ENCODE results near the gene SPTBN4. TPM values are rescaled to one million over a fixed set of nuclear protein-coding genes. Genes with fewer than 3 reads are reported as not detected.
"Not testable (repeated sequence)": the region's sequence is repeated elsewhere in the genome, so short reads cannot be mapped to it uniquely, and the experiment has no call there.

Gene SPTBN4
- total RNA-seq, 1 donor from 2014 or later: 3.4 TPM

DNA sequence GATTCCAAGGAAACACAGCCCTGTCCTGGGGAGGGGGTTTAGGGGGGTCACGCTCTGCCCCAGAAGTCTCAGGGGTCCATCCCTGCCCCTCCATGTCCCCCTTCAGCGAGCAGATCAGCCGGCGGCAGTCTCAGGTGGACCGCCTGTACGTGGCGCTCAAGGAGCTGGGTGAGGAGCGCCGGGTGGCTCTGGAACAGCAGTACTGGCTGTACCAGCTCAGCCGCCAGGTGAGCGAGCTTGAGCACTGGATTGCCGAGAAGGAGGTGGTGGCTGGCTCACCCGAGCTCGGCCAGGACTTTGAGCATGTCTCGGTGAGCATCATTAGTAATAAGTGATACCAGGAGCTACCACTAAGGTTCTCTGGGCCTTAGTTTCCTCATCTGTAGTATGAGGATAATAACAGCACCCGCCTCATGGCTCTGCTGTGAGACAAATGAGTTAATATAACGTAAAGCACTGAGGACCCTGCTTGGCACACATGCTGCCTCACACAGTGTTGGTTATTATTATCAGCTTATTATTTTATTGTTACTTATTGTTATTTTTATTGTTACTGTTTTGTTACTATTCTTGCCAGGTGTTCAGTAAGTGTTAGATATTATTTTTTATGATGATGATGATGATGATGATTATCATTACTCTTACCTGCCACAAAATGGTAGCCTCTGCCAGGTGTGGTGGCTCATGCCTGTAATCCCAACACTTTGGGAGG, 89.3 kb downstream of the SPTBN4 start:
- TF ChIP-seq, protein P1, sequence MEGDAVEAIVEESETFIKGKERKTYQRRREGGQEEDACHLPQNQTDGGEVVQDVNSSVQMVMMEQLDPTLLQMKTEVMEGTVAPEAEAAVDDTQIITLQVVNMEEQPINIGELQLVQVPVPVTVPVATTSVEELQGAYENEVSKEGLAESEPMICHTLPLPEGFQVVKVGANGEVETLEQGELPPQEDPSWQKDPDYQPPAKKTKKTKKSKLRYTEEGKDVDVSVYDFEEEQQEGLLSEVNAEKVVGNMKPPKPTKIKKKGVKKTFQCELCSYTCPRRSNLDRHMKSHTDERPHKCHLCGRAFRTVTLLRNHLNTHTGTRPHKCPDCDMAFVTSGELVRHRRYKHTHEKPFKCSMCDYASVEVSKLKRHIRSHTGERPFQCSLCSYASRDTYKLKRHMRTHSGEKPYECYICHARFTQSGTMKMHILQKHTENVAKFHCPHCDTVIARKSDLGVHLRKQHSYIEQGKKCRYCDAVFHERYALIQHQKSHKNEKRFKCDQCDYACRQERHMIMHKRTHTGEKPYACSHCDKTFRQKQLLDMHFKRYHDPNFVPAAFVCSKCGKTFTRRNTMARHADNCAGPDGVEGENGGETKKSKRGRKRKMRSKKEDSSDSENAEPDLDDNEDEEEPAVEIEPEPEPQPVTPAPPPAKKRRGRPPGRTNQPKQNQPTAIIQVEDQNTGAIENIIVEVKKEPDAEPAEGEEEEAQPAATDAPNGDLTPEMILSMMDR (IDR thresholded peaks at IDR 0.05; ENCODE audit: unreplicated experiment): no peak
- Mint-ChIP-seq H3K4me1 (peaks cover 2% of the 10 kb centered on the region), H3K36me3 (no peaks in the 10 kb centered on the region), H3K9me3 (no peaks in the 10 kb centered on the region), H3K4me3 (no peak overlapping the region), H3K27ac (no peak overlapping the region), H3K27me3 (ENCODE audit: low read depth) (peaks cover 87% of the 10 kb centered on the region)
- no peak for DNase-seq (ENCODE audit: low spot score in 2 of 2, unreplicated experiment in 2 of 2)

DNA sequence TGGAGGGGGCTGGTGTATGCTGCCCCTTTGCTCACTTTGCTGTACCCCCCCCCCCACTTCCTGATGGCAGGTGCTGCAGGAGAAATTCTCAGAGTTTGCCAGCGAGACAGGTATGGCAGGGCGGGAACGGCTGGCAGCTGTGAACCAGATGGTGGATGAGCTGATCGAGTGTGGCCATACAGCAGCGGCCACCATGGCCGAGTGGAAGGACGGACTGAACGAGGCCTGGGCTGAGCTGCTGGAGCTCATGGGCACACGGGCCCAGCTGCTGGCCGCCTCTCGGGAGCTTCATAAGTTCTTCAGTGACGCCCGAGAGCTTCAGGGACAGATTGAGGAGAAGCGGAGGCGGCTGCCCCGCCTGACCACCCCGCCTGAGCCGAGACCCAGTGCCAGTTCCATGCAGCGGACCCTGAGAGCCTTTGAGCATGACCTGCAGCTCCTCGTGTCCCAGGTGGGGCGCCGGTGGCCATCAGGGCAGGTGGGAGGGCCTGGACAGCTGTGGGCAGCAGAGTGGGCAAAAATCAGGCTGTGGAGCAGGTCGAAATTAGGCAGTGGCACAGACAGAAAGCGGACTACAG, 90.2 kb downstream of the SPTBN4 start:
- no peaks in the 10 kb centered on the region for H3K9me3 Mint-ChIP-seq
- H3K4me1 Mint-ChIP-seq: peaks cover 2% of the 10 kb centered on the region
- no peak overlapping the region for H3K27ac Mint-ChIP-seq
- DNase-seq (ENCODE audit: low spot score in 2 of 2, unreplicated experiment in 2 of 2): no peak
- H3K4me3 Mint-ChIP-seq: no peak overlapping the region
- peaks cover 90% of the 10 kb centered on the region for H3K27me3 Mint-ChIP-seq (ENCODE audit: low read depth)
- no peaks in the 10 kb centered on the region for H3K36me3 Mint-ChIP-seq
- TF ChIP-seq, protein P1 (IDR thresholded peaks at IDR 0.05; ENCODE audit: unreplicated experiment): no peak

DNA sequence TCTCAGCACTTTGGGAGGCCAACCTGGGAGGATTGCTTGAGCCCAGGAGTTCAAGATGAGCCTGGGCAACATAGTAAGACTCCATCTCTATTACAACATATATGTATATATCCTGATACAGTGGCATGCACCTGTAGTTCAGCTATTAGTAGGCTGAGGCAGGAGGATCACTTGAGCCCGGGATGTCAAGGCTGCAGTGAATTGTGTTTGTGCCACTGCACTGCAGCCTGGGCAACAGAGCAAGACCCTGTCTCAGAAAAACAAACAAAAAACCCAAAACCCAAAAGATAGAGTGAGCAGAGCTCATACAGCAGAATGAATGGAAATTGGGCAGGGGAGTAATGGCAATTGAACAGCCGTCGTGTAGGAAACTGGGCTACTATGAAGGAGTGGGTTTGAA, 92.6 kb downstream of the SPTBN4 start:
- Mint-ChIP-seq H3K9me3 (no peaks in the 10 kb centered on the region), H3K27me3 (ENCODE audit: low read depth) (peaks cover 85% of the 10 kb centered on the region), H3K4me1 (no peaks in the 10 kb centered on the region), H3K4me3 (no peak overlapping the region), H3K36me3 (no peaks in the 10 kb centered on the region), H3K27ac (no peak overlapping the region)
- TF ChIP-seq, protein P1 (IDR thresholded peaks at IDR 0.05; ENCODE audit: unreplicated experiment): no peak
- DNase-seq (ENCODE audit: low spot score in 2 of 2, unreplicated experiment in 2 of 2): no peak

DNA sequence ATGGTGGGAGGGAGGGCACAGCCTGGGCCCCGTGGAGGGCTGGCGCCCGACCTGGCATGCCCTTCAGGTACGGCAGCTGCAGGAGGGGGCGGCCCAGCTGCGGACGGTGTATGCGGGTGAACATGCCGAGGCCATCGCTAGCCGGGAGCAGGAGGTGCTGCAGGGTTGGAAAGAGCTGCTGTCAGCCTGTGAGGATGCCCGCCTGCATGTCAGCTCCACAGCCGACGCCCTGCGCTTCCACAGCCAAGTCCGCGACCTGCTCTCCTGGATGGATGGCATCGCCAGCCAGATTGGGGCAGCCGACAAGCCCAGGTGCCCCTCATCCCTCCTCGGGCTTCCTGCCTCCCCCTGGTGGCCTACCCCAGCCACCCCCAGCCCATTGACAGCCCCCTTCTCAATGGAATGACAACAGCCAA, 93.3 kb downstream of the SPTBN4 start:
- peaks cover 85% of the 10 kb centered on the region for H3K27me3 Mint-ChIP-seq (ENCODE audit: low read depth)
- H3K36me3 Mint-ChIP-seq: no peaks in the 10 kb centered on the region
- H3K4me1 Mint-ChIP-seq: no peaks in the 10 kb centered on the region
- no peak for DNase-seq (ENCODE audit: low spot score in 2 of 2, unreplicated experiment in 2 of 2)
- H3K9me3 Mint-ChIP-seq: no peaks in the 10 kb centered on the region
- no peak overlapping the region for H3K27ac Mint-ChIP-seq
- H3K4me3 Mint-ChIP-seq: no peak overlapping the region
- TF ChIP-seq, protein P1 (IDR thresholded peaks at IDR 0.05; ENCODE audit: unreplicated experiment): no peak

DNA sequence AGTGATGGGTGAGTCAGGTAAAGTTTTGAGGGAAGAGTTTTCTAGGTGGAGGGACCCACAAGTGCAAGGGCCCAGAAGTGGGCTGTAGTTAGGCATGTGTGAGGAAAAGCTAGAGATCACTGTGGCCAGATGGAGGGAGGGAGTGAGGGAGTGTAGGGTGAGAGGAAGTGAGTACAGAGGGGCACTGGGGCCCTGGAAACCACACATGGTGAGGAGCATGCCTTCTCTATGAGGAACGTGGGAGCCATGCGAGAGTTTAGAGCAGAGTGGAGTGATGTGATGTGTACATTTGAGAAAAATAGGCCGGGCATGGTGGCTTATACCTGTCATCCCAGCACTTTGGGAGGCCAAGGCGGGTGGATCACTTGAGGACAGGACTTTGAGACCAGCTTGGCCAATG, 95.1 kb downstream of the SPTBN4 start:
- no peaks in the 10 kb centered on the region for H3K4me1 Mint-ChIP-seq
- peaks cover 86% of the 10 kb centered on the region for H3K27me3 Mint-ChIP-seq (ENCODE audit: low read depth)
- H3K27ac Mint-ChIP-seq: no peak overlapping the region
- no peak for DNase-seq (ENCODE audit: low spot score in 2 of 2, unreplicated experiment in 2 of 2)
- H3K36me3 Mint-ChIP-seq: no peaks in the 10 kb centered on the region
- TF ChIP-seq, protein P1 (IDR thresholded peaks at IDR 0.05; ENCODE audit: unreplicated experiment): no peak
- H3K4me3 Mint-ChIP-seq: no peak overlapping the region
- no peaks in the 10 kb centered on the region for H3K9me3 Mint-ChIP-seq

DNA sequence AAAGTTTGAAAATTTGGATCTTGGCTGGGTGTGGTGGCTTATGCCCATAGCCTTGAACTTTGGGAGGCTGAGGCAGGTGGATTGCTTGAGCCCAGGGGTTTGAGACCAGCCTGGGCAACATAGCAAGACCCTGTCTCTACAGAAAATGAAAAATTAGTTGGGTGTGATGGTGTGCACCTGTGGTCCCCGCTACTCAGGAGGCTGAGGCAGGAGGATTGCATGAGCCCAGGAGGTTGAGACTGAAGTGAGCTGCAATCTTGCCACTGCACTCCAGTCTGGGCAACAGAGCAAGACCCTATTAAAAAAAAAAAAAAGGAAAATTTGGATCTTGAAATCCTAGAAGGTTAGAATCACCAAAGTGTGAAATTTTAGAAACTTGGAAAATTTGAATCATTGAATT, 97.7 kb downstream of the SPTBN4 start:
- DNase-seq (ENCODE audit: low spot score in 2 of 2, unreplicated experiment in 2 of 2); H3K27ac Mint-ChIP-seq; H3K4me3 Mint-ChIP-seq; H3K4me1 Mint-ChIP-seq; H3K9me3 Mint-ChIP-seq; H3K36me3 Mint-ChIP-seq: not testable (repeated sequence)
- H3K27me3 Mint-ChIP-seq (ENCODE audit: low read depth): peaks cover 91% of the 10 kb centered on the region

All from mesothelial cell of epicardium (in vitro differentiated cells).